ENCODE data around the gene GRIN2D.
"Not testable (repeated sequence)": the region's sequence is repeated elsewhere in the genome, so short reads cannot be mapped to it uniquely, and the experiment has no call there.

The GRIN2D gene

DNA sequence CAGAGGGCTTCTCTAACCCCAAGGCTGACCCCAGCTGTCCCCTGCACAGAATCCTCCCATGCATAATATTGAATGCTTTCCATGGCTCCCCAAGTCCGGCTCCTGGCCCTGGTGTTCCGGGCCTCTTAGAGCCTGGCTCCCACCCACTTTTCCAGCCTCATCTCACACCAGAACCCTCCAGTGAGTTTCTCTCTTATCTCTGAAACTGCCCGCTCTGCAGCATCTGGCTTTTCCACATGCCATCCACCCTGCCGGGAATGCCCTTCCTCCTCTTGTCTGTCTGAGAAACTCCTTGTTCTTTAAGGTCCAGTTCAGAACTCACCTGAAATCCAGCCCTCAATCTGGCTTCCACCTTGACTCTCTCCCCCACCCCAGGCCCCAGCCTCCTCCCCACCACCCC, 22.5 kb upstream of the GRIN2D start:
- in situ Hi-C loops (cut with HindIII; ENCODE audit: low sequenced_read_pairs): no loop called here

- in situ Hi-C loops (cut with HindIII; ENCODE audit: low sequenced_read_pairs): no loop called here
These were observed 22.1 kb upstream of the GRIN2D start for GRCh38 chr19:48371367-48371766.

DNA sequence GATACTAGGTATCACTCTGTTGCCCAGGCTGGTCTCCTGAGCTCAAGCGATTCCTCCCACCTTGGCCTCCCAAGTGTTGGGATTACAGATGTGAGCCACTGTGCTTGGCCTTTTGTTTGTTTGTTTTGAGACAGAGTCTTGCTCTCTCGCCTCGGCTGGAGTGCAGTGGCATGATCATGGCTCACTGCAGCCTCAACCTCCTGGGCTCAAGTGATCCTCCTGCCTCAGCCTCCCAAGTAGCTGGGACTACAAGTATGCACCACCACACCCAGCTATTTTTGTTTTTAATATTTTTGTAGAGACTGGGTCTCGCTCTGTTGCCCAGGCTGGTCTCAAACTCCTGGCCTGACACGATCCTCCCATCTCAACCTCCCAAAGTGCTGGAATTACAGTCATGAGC, 21.7 kb upstream of the GRIN2D start:
- in situ Hi-C loops (cut with HindIII; ENCODE audit: low sequenced_read_pairs): not testable (repeated sequence)

DNA sequence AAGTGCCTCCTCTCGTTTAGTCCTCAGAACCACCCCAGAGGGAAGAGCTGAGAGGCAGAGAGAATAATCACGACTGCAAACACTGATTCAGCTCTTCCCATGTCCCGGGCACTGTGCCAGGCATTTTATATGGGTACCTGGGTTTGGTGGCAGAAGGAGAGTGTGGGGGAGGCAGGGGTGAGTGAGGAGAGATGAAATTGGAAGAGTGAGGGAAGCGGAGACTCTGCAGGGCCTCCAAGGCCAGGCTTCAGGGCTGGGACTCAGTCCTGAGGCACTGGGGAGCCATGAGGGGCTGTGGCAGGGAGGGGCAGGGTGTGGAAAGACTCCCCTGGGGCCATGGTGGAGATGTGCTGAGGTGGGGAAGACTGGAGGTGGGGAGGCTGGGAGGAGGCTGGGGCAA, 20.6 kb upstream of the GRIN2D start:
- in situ Hi-C loops (cut with HindIII; ENCODE audit: low sequenced_read_pairs): no loop called here

- in situ Hi-C loops (cut with HindIII; ENCODE audit: low sequenced_read_pairs): no loop called here
These were observed 19.9 kb upstream of the GRIN2D start for GRCh38 chr19:48373567-48373966.

- in situ Hi-C loops (cut with HindIII; ENCODE audit: low sequenced_read_pairs): no loop called here
These were observed 15.3 kb upstream of the GRIN2D start for GRCh38 chr19:48378194-48378570.

- in situ Hi-C loops (cut with HindIII; ENCODE audit: low sequenced_read_pairs): no loop called here
These were observed 14.4 kb upstream of the GRIN2D start for GRCh38 chr19:48379058-48379457.

GRCh38 chr19:48381178-48381950, 12.1 kb upstream of the GRIN2D start:
- in situ Hi-C loops (cut with HindIII; ENCODE audit: low sequenced_read_pairs): no loop called here

DNA sequence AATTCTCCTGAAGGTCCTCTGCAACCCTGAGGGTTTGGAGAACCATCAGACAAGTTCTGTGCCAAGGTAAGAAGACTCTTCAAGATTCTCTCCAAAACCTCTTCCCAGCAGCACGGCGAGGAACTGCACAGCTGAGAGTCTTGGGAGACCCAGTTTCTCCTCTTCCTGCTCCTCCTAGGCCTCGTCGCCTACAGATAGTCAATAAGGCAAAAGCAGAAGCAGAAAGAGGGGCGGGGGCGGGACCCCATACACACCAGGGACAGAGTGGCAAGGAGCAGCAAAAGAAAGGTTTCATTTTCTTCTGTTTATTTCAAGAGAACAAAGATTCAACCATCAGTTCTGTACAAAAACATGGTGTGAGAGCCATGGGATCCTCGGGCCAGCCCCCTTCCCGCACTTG, 11.2 kb upstream of the GRIN2D start:
- in situ Hi-C loops (cut with HindIII; ENCODE audit: low sequenced_read_pairs): no loop called here

GRCh38 chr19:48385461-48386087, 7.9 kb upstream of the GRIN2D start:
- in situ Hi-C loops (cut with HindIII; ENCODE audit: low sequenced_read_pairs): no loop called here

DNA sequence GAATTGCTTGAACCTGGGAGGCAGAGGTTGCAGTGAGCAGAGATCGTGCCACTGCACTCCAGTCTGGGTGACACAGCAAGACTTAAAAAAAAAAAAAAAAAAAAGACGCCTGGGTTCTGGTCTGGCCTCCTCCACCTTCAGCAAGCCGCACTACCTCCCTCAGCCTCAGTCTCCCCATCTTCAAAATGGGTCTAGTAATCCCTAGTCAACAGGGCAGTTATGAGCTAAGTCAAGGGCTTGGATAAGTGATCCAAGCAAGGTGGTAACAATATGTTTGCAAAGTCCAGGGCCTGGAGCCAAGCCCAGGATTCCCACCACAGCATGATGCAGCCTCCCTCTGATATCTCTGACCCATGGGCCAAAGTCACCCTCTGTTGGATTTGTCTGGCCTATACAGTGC, 6.5 kb upstream of the GRIN2D start:
- in situ Hi-C loops (cut with HindIII; ENCODE audit: low sequenced_read_pairs): no loop called here

DNA sequence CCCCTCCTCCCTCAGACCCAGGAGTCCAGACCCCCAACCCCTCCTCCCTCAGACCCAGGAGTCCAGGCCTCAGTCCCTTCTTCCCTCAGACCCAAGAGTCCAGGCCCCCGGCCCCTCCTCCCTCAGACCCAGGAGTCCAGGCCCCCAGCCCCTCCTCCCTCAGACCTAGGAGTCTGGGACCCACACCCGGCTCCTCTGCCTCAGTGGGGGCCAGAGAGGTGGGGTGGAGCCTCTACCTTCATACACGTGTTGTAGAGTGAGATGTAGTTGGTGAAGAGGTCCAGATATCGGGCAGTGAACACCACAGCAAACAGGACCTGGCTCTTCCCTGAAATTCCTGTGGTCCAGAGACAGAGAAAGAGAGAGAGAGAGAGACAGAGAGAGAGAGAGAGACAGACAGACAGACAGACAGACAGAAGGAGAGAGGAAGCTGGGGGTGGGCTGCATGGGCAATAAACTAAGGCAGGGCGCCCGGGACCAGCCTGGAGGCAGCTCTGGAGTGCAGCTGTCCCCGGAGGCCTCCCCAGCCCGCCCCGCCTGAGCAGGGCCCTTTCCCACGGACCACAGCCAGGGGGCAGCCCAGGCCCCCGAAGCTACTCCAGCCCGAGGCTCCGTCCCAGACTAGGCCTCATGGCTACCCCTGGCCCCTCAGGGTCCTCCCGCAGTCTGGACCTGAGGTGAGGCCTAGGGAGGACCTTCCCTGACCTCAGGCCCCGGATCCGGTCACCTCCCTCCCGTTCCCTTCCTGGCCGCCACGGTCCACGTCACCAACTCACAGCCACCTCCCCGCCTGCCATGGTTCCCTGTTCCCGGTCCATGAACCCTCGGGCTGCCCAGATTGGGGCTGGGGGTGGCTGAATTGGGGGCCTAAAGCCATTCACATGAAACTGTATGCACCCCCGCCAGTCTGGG, 3.0 kb upstream of the GRIN2D start:
- in situ Hi-C loops (cut with HindIII; ENCODE audit: low sequenced_read_pairs): no loop called here

DNA sequence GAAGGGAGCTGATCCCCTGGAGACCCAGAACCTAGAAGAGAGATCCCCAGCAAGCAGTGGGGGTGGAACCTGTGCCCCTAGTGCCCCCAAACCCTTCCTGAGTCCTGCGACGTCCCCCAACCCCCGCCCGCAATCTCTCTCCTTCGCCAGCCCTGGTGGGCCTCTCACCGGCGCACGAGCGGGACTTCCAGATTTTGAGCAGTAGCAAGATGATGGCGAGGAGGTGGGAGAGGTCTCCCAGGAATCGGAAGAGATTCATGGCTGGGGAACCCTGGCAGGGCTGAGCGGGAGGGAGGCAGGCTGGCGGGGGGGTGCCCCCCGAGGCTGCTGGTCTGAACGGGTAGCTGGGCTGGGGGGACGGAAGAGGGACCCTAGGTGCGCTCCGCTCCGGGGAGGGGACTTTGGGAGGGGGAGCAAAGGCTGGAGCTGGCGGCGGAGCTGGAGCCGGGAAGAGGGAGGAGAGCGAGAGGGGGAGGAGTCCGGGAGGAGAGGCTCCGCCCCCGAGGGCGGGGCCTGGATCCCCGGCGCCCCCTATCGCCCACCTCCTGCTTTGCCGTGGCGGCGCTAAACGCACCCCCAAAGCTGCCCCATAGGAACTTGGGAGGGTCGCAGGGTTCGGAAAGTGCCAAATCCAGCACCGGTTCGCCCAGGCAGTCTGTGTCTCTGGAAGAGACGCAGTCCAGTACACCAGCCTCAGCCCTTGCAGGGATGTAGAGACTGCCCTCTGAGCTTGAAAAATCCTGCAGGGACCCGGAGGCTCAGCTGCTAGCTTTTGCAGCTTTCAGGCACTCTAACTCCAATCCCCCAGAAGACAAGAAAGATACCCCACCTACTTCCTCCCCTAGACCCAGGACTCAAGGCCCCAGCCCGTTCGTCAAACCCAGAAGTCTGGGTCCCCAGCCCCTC, 2.1 kb upstream of the GRIN2D start, which contains the start of gene KDELR1:
Gene KDELR1 (minus strand): TSS at position 452 of the 906 bp plus-strand sequence. CDS start 193 bp downstream, at position 259.
- in situ Hi-C loops (cut with HindIII; ENCODE audit: low sequenced_read_pairs): no loop called here

GRCh38 chr19:48392006-48392344, 1.5 kb upstream of the GRIN2D start:
- in situ Hi-C loops (cut with HindIII; ENCODE audit: low sequenced_read_pairs): not testable (repeated sequence)

DNA sequence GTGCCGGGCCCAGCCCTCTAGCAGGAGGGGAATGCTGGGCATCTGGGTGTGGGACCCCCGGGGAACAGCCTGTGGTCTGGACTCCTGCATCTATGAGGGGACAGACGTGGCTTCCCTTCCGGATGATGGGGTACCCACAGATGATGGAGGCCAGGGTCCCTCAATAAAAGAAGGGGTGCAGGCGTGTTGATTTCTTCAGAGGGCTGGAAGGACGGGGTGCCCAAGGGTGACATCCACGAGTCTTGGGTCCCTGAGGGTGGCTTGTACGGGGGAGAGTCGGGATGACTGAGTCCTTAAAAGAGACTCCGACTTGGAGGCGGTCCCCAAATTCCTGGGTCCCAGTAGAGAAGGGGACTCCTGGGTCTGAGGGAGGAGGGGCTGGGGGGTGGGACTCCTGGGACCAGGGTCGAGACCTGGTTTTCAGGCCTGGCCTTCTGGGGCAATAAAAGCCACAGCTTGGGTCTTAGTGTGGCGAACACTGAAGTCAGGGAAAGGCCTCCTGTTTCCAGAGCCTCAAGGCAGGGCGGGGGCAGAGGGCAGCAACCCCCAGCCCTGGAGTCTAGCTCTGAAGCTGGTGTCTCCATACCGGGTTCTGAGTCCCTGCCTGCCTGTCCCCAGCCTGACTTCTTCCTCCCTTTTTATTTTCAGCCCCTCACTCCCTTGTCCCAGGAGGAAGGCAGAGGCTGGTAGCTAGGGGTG, 459 bp upstream of the GRIN2D start:
- in situ Hi-C loops (cut with HindIII; ENCODE audit: low sequenced_read_pairs): no loop called here

DNA sequence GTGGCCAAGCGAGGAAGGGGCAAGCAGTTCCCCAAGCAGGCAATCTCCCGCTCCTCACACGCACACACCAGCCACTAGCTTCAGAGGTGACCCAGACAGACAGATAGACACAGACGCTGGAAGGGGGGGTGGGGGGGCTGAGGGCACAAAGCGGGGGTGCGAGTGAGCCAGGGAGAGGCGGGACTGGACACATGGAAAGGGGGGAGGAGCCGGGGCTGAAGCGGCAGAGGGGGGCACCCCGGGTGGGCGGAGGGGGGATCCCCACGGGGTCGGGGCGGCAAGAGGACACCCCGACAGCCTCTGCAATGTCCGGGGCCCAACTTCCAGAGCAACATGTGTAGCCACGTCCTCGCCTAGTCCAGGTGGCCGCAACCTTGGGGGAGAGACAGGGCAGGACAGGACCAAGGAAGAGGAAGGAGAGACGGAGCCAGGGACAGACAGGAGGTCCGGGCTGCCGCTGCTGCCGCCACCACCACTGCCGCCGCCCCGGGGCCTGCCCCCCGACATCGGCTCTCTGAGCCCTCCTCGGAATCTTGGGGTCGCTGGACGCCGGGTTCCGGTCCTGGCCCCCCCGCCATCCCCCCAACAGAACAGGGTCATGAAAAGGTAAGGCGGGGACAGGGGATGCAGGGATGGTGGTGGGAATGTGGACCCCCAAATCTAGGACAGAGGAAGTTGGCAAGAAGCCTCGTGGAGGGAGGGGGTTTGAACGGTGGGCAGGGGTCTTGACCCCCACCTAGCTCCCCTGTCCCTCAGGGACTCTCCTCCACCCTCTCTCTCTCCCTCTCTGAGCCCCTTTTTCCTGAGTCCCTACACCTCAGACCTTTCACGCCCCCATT, 1.1 kb downstream of the GRIN2D start:
- in situ Hi-C loops (cut with HindIII; ENCODE audit: low sequenced_read_pairs): no loop called here

DNA sequence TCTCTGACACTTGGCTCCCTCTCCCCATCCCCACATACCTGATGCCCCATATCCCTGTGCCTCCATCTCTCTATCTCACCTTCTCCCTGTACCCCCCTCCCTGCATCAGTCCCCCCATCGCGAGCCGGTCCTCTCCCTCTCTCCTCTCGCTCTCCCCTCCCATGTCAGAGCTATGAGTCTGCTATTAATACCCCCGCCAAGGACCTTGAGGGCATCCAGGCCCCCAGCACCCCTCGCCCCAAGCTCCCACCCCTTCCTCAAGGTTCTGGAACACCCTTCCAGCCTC, 1.6 kb downstream of the GRIN2D start:
- in situ Hi-C loops (cut with HindIII; ENCODE audit: low sequenced_read_pairs): no loop called here

GRCh38 chr19:48395499-48395898, 2.0 kb downstream of the GRIN2D start:
- in situ Hi-C loops (cut with HindIII; ENCODE audit: low sequenced_read_pairs): no loop called here

All from DLD1 (cell line).